NOMO-1 treated with dmso at 0.1 percent for 144 hours (cell line): ENCODE results near the gene TIMM10.

Experiments
- DNase-seq: peaks from one replicate; lab custom pipeline; 2025; ENCODE audit not compliant: unreplicated experiment; lab: John Stamatoyannopoulos, UW

Gene TIMM10

DNA sequence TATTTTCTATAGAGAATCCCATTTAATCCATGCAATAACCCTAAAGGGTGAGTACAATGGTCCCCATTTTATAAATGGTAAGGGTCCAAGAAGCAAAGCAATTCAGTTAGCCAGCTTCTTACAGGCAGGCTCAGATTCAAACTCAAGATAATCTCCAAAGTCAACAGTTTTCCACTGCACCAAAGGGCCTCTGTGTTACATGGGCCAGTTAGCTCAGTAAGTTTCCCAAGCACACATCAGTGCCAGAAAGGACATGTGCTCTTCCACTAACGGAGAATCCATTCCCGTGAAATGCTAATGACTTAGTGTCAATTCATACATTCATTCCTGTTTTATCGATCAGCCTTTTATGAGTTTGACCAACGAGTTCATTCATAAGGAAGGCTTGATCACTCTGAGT is 26.0 kb downstream of the TIMM10 start:
- no peak for DNase-seq

- DNase-seq, result no peak
Measured at GRCh38 chr11:57502870-57503269, 27.7 kb downstream of the TIMM10 start.

DNA sequence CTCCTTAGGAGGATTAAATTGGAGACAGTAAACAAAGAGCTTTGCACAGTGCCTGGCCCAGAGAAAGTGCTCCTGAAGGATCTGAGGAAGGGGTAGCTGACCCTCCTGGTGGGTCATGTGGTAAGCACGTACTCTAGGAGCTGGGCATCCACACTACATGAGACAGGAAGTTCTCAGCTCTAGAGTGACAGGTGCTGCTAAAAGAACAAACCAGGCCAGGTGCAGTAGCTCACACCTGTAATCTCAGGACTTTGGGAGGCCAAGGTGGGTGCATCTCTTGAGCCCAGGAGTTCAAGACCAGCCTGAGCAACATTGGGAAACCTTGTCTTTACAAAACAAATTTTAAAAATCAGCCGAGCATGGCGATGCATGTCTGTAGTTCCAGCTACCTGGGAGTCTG is 28.2 kb downstream of the TIMM10 start:
- DNase-seq, result no peak

- no peak for DNase-seq
Measured at GRCh38 chr11:57501953-57502352, 28.6 kb downstream of the TIMM10 start.

GRCh38 chr11:57500926-57501325 is 29.6 kb downstream of the TIMM10 start:
- no peak for DNase-seq

DNA sequence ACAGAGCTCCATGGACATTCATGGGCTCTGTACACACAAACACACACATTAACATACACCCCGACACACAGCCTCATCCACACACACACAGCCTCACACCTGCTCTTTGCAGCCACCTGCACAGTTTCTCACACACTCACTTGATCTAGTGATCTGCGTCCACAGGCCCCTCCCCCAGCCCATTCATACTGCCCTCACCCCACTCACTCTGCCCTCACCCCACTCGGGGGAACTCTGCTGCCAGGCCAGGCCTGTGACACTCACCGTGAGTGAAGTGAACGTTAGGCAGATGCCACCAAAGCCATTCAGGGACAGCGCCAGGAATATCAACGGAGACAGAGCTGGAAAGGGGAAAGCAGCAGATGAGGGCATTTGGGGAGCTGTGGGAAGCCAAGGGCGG is 30.0 kb downstream of the TIMM10 start:
- no peak for DNase-seq

- no peak for DNase-seq
Measured at GRCh38 chr11:57499983-57500461, 30.5 kb downstream of the TIMM10 start.

- DNase-seq, result peak; percentile 42
Measured at GRCh38 chr11:57499413-57499982, 31.1 kb downstream of the TIMM10 start.

- DNase-seq, result no peak
Measured at GRCh38 chr11:57498540-57498939, 32.0 kb downstream of the TIMM10 start.

DNA sequence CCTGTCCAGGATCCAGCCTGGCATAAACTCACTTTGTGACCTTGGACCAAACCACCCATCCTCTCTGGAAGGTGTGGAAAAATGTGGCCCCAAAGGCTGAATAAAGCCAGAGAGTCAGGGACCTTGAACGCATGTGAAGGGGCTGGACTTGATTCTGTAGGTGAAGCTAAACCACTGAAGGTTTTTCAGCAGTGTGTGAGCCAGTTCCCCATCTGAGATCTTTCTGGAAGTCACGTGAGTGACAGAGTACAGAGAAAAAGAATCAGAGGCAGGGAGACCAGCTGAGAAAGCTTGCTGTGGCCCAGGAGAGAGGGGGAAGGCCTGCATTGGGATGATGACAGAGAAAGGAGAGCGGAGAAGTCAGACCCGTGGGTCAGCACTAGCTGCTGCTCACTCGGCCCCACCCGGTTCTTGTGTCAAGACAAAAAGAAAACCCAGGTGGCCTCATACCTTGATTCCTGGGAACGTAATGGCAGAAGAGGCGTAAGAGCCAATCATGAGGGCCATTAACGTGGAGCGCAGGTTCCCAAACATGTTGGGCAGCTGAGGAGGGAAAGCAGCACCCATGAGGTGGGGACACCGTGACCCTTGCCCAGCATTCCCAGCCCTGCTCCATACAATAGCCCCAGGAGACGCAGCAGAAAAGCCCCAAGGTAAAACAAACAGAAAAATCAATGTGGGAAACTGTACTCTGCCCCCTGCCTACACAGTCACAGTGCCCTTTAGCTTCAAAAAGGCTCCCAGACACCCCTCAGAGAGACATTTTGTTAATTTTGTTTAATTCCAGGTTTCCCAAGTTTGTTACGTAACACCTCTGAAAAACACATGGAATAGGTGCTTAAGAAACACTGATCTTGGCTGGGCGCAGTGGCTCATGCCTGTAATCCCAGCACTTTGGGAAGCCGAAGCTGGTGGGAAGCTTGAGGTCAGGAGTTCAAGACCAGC is 33.0 kb downstream of the TIMM10 start:
- no peak for DNase-seq

DNA sequence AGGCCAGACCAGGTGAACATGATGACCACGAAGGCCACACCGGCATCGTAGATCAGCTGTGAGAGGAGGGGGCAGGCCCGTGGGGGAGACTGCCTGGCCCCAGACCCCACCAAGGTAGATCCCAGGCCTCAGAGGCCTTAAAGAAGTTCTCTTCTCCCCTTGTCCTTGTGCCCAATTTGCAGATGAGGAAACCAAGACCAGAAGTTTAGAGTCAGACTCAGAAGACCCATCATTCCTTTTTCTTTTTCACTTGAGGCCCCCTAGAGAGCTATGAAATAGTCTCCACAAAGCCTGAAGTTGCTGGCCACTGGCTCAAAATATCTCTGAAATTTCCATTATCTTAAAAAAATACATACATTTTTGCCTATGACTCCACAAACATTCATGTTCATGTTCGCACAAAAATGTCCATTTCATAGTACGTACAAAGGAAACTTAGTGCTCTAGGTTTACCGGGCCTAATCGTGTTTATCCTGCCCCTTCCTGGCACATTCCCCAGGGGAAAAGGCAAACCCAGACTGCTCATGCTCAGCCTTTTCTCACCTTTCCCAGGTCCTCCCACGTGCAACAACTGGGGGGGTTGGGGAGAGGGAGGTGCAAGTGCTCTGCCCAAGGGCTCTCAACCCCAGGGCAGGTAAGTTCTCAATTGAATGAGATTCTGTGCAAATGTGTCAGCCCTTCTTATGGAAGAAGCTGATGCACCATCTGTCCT is 34.3 kb downstream of the TIMM10 start:
- no peak for DNase-seq

DNA sequence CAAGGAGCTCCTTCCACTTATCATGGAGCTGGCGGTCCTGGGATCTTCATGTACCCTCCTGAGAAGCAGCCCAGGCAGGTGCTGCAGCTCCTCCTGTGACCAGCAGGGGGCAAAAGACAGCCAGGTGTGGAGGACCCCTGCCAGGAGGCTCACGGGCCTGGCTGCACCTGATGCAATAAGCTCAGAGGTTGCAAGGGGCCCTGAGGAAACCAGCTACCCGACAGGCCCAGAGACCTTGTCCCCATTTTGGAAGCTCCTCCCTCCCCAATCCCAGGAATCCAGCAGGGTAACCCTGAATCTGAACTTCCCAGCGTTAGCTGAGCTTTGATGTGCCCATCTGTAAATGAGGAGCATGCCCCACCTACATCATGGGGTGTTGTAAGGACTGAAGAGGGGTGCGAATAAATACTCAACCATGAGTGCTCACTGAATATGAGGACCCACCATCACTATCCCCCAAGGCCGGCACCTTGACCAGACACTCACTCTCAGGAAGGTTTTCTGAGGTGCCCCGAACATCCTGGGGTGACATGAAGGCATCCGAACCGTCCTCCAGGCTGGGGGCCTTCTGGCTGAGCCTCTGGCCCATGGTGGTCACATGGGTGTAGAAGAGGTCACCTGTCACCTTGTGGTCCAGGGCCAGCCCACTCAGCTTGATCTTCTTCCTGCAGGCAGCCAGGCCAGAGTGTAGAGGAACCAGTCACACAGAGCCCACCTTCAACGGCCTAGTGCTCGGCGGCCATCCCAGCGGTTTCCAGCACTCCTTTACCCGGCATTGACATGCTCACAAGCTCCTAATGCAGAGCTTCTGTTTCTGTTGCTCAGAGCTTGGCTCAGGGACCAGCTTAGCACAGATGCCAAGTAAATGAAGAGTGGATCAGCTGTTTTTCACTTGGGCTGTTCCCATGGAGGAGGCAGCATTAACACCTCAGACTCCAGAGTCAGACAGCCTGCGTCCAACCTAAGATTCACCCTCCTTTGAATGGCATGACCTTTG is 36.7 kb downstream of the TIMM10 start:
- DNase-seq, result no peak

- peak; percentile 26 for DNase-seq
Measured at GRCh38 chr11:57491371-57492061, 39.0 kb downstream of the TIMM10 start.

GRCh38 chr11:57490456-57491248 is 39.9 kb downstream of the TIMM10 start:
- no peak for DNase-seq

DNA sequence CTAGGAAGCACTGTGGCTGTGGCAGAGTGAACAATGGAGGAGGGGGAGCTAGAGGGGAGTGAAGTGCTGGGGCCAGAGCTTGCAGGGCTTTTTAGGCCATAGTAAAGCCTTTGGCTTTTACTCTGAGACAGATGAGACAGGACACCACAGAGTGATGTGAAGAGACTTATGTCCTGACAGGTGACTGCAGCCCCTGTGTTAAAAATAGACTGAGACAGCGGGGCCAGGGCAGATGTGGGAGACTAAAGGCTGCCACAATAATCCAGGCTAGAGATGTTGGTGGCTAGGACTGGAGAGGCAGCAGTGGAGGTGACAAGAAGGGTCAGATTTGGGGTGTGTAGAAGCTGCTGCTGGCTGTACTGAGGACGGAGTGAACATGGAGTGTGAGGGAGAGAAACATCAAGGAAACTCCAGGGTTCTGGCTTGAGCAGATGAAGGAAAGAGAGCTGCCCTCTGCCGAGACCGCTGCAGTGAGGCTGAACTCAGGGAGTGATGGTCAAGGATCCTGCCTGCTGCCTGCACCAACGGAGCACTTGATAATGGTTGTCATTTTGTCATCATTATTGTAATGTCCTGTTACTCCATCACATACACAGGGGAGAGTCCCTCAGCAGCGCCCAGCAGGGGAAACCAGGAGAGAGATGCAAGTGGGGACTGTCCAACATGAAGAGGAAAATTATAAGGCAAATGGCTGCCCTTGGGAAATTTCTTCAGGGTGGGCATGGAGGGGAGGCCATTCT is 42.5 kb downstream of the TIMM10 start:
- DNase-seq, result no peak

GRCh38 chr11:57487021-57487778 is 43.4 kb downstream of the TIMM10 start:
- no peak for DNase-seq

DNA sequence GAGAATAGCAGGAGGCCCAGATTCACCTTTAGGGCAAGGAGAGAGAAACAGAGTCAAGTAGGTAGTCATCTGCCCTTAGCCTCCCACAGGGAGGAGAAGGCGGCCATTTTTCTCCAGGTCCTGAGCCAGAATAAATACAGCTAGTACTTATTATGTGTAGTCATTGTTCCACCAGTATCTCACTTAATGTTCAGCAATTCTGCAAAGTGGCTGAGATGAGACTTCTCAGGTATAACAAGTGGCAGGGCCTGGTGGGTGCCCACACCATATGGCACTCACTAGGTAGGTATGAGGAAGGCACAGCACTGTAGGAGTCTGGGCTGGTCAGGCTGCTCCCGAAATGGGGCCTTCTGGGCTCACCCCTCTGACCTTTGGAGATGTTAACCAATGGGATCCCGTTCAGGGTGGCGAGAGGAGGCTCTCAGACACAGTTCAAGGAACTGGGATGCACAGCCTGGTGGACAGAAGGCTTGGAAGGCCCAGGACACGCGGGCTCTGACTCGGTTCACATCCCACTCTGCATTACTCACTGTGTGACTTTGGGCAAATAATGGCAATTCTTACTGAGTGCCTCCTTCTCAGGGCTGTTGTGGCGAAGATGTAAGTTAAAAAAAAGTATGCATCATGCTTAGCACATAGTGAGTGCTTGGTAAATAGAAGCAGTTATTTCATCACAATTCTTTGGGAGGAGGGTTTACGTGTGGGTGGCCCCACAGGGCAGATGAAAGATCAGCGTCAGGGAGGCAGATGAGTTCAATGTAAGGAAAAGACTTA is 45.1 kb downstream of the TIMM10 start:
- peak; percentile 81 for DNase-seq
